ENCODE results near the gene RINL.
A peak's percentile ranks its signal among the peaks of the same experiment; 100 is the strongest.

- TF ChIP-seq CTCF (IDR thresholded peaks at IDR 0.05) (peak in 1 of 3 experiments; percentile 46), EP300 (IDR thresholded peaks at IDR 0.05) (no peak), POLR2AphosphoS5 (IDR thresholded peaks at IDR 0.05) (peak in 1 of 2 donors; percentile 86)
These were observed 28.8 kb downstream of the RINL start for GRCh38 chr19:38849147-38849859.

Data from esophagus muscularis mucosa (tissue), 4 donors.